SH-SY5Y (cell line): ENCODE measurements around the gene PTPRG.

Experiments
- GATA2 ChIP-seq: IDR thresholded peaks from 2 replicates; pipeline ENCODE4 v1.6.1; 2011; ENCODE audit warnings: mild to moderate bottlenecking, low read depth, low read length
- GATA3 ChIP-seq: IDR thresholded peaks from 2 replicates; pipeline ENCODE4 v1.6.1; 2011; ENCODE audit warnings: low read depth, mild to moderate bottlenecking, low read length, moderate library complexity

GRCh38 chr3:61957259-61957658 is 395.9 kb downstream of the PTPRG start:
- no peak for TF ChIP-seq GATA2
- TF ChIP-seq GATA3, result no peak
